KMS-11 (cell line): Measurements from ENCODE around the gene MYL12B.

ENCODE experiments used
- H2AFZ ChIP-seq: fragments of 200-600 bp; sonication (generic); 2 replicates; pipeline ENCODE4 v1.6.1; 2016; ENCODE audit warnings: antibody characterized with exemption, mixed run types, low read depth
- H3K27ac ChIP-seq: fragments of 200-600 bp; sonication (generic); 2 replicates; pipeline ENCODE4 v1.6.1; 2016; ENCODE audit warnings: mild to moderate bottlenecking, mixed run types
- H3K27me3 ChIP-seq: fragments of 200-600 bp; sonication (generic); 2 replicates; pipeline ENCODE4 v1.6.1; 2017; ENCODE audit warnings: mild to moderate bottlenecking, low read depth, mixed run types, moderate library complexity; ENCODE audit not compliant: insufficient read depth
- H3K36me3 ChIP-seq: fragments of 200-600 bp; sonication (generic); 2 replicates; pipeline ENCODE4 v1.6.1; 2017; ENCODE audit warnings: mild to moderate bottlenecking, mixed run types; ENCODE audit not compliant: insufficient read depth
- H3K4me1 ChIP-seq: fragments of 200-600 bp; sonication (generic); 2 replicates; pipeline ENCODE4 v1.6.1; 2016; ENCODE audit warnings: mild to moderate bottlenecking, low read depth, mixed run types; ENCODE audit not compliant: poor library complexity, severe bottlenecking
- H3K4me2 ChIP-seq: fragments of 200-600 bp; sonication (generic); 2 replicates; pipeline ENCODE4 v1.7.0; 2016; ENCODE audit warnings: mild to moderate bottlenecking, mixed run types
- H3K4me3 ChIP-seq: fragments of 200-600 bp; sonication (generic); IDR thresholded peaks from 2 replicates; pipeline ENCODE4 v1.6.1; 2017; ENCODE audit warnings: low read depth, low read length, mixed read lengths; ENCODE audit not compliant: insufficient read depth
- H3K79me2 ChIP-seq: fragments of 200-600 bp; sonication (generic); 2 replicates; pipeline ENCODE4 v1.6.1; 2016; ENCODE audit warnings: low read depth, mixed run types; ENCODE audit not compliant: insufficient read depth
- H3K9ac ChIP-seq: fragments of 200-600 bp; sonication (generic); 2 replicates; pipeline ENCODE4 v1.6.1; 2016; ENCODE audit warnings: mild to moderate bottlenecking, mixed run types
- H4K20me1 ChIP-seq: fragments of 200-600 bp; sonication (generic); 2 replicates; pipeline ENCODE4 v1.6.1; 2016; ENCODE audit warnings: mild to moderate bottlenecking, mixed run types; ENCODE audit not compliant: insufficient read depth
- CTCF ChIP-seq: fragments of 200-600 bp; sonication (generic); conservative IDR thresholded peaks from 2 replicates; pipeline ENCODE4 v1.6.1; 2017; ENCODE audit warnings: low read depth, mild to moderate bottlenecking, antibody characterized with exemption, low read length, moderate library complexity, mixed read lengths

MYL12B gene

GRCh38 chr18:3255611-3256165, 6.2 kb upstream of the MYL12B start:
- Histone ChIP-seq H3K27ac (0 out of 2 replicates have a peak overlapping the region, but pooled peaks have one; percentile 57), H3K4me3 (no peak overlapping the region), H3K79me2 (peaks cover 15% of the 10 kb centered on the region), H3K36me3 (no peaks in the 10 kb centered on the region; the same call in 1 of the 2 replicates), H3K4me2 (peak overlapping the region; percentile 74; the same call in 1 of the 2 replicates), H2AFZ (no peak overlapping the region), H3K27me3 (no peaks in the 10 kb centered on the region), H4K20me1 (no peaks in the 10 kb centered on the region), H3K9ac (no peak overlapping the region), H3K4me1 (peaks cover 60% of the 10 kb centered on the region)
- no peak for TF ChIP-seq CTCF

- peaks cover 52% of the 10 kb centered on the region for H3K4me1 ChIP-seq
- H3K4me2 ChIP-seq, result peak overlapping the region; percentile 74
- H3K79me2 ChIP-seq, result peaks cover 3% of the 10 kb centered on the region; the same call in 1 of the 2 replicates
Measured at GRCh38 chr18:3256693-3257626, 5.0 kb upstream of the MYL12B start.

GRCh38 chr18:3257627-3258120, 4.3 kb upstream of the MYL12B start:
- Histone ChIP-seq H3K9ac (peak overlapping the region; percentile 17; the same call in 1 of the 2 replicates), H3K79me2 (peaks cover 2% of the 10 kb centered on the region), H3K4me2 (peak overlapping the region; percentile 74), H2AFZ (no peak overlapping the region), H3K4me3 (no peak overlapping the region), H3K36me3 (no peaks in the 10 kb centered on the region; the same call in 1 of the 2 replicates), H3K27me3 (no peaks in the 10 kb centered on the region), H4K20me1 (no peaks in the 10 kb centered on the region), H3K4me1 (peaks cover 50% of the 10 kb centered on the region), H3K27ac (peak overlapping the region; percentile 57; the same call in 1 of the 2 replicates)
- no peak for TF ChIP-seq CTCF

More at GRCh38 chr18:3256693-3257626, 5.0 kb upstream of the MYL12B start:
- H3K36me3 ChIP-seq, result no peaks in the 10 kb centered on the region; the same call in 1 of the 2 replicates
- TF ChIP-seq CTCF, result no peak
- H2AFZ ChIP-seq, result no peak overlapping the region
- no peaks in the 10 kb centered on the region for H3K27me3 ChIP-seq
- H3K4me3 ChIP-seq, result no peak overlapping the region
- H3K9ac ChIP-seq, result peak overlapping the region; percentile 17; the same call in 1 of the 2 replicates
- peak overlapping the region; percentile 57 for H3K27ac ChIP-seq
- H4K20me1 ChIP-seq, result no peaks in the 10 kb centered on the region

GRCh38 chr18:3260995-3261372, 949 bp upstream of the MYL12B start:
- Histone ChIP-seq H3K4me1 (peaks cover 43% of the 10 kb centered on the region), H3K79me2 (peaks cover 34% of the 10 kb centered on the region), H4K20me1 (no peaks in the 10 kb centered on the region; the same call in 1 of the 2 replicates), H3K27ac (peak overlapping the region; percentile 71), H3K4me2 (peak overlapping the region; percentile 87), H3K4me3 (no peak overlapping the region), H3K9ac (peak overlapping the region; percentile 86), H3K27me3 (no peaks in the 10 kb centered on the region), H2AFZ (peak overlapping the region; percentile 89), H3K36me3 (no peaks in the 10 kb centered on the region)
- no peak for TF ChIP-seq CTCF
